SK-N-MC (cell line): ENCODE data around the gene IL10RB.

Experiments used
- EZH2 ChIP-seq: fragments of 200-600 bp; sonication (generic); IDR thresholded peaks from one replicate; pipeline ENCODE4 v1.6.1; 2017; ENCODE audit warnings: antibody characterized with exemption
- POLR2AphosphoS5 ChIP-seq: IDR thresholded peaks from 2 replicates; pipeline ENCODE4 v1.6.1; 2012; ENCODE audit warnings: mild to moderate bottlenecking, low read depth, low read length, borderline replicate concordance

- TF ChIP-seq POLR2AphosphoS5 (no peak), EZH2 (no peak)
Measured at GRCh38 chr21:33339135-33339534, 73.0 kb downstream of the IL10RB start.
